ENCODE results near the gene USP28. TPM values are rescaled to one million over a fixed set of nuclear protein-coding genes. Genes with fewer than 3 reads are reported as not detected.

USP28 gene
- total RNA-seq, 1 donor from 2014 or later, result 12.3 TPM

- peak in 1 of 2 donors; percentile 54 for DNase-seq (ENCODE audit: extremely low spot score in 2 of 2)
- no peak overlapping the region for H3K27ac ChIP-seq
- H3K4me3 ChIP-seq, result no peak overlapping the region
- intact Hi-C loops (cut with DNase I), result no loop called here
- TF ChIP-seq POLR2A (IDR thresholded peaks at IDR 0.05), result no peak
- TF ChIP-seq POLR2AphosphoS5 (IDR thresholded peaks at IDR 0.05; ENCODE audit: insufficient read depth in 1 of 2, low read depth in 1 of 2), result no peak
- TF ChIP-seq CTCF (IDR thresholded peaks at IDR 0.05), result no peak
- H3K9me3 ChIP-seq, result no peaks in the 10 kb centered on the region
- no peaks in the 10 kb centered on the region for H3K27me3 ChIP-seq
- no peaks in the 10 kb centered on the region for H3K36me3 ChIP-seq
- peaks cover 25% of the 10 kb centered on the region for H3K4me1 ChIP-seq
These were observed 2.3 kb upstream of the USP28 start for GRCh38 chr11:113877670-113878055.

GRCh38 chr11:113876798-113877669, 1.7 kb upstream of the USP28 start:
- intact Hi-C loops (cut with DNase I), result no loop called here
- no peaks in the 10 kb centered on the region for H3K27me3 ChIP-seq

GRCh38 chr11:113876074-113876797, 864 bp upstream of the USP28 start:
- intact Hi-C loops (cut with DNase I), result no loop called here
- H3K4me1 ChIP-seq, result peaks cover 32% of the 10 kb centered on the region
- peak in 1 of 2 donors; percentile 88 for DNase-seq (ENCODE audit: extremely low spot score in 2 of 2)
- H3K36me3 ChIP-seq, result no peaks in the 10 kb centered on the region
- H3K27ac ChIP-seq, result peak overlapping the region; percentile 89
- no peaks in the 10 kb centered on the region for H3K9me3 ChIP-seq
- peak overlapping the region; percentile 74 to 98 for H3K4me3 ChIP-seq
- no peak for TF ChIP-seq CTCF (IDR thresholded peaks at IDR 0.05)
- no peak for TF ChIP-seq POLR2AphosphoS5 (IDR thresholded peaks at IDR 0.05; ENCODE audit: insufficient read depth in 1 of 2, low read depth in 1 of 2)
- no peak for TF ChIP-seq POLR2A (IDR thresholded peaks at IDR 0.05)
- no peaks in the 10 kb centered on the region for H3K27me3 ChIP-seq

More at GRCh38 chr11:113876798-113877669, 1.7 kb upstream of the USP28 start:
- peak in 1 of 2 donors; percentile 83 for DNase-seq (ENCODE audit: extremely low spot score in 2 of 2)
- H3K9me3 ChIP-seq, result no peaks in the 10 kb centered on the region
- no peak for TF ChIP-seq CTCF (IDR thresholded peaks at IDR 0.05)
- TF ChIP-seq POLR2AphosphoS5 (IDR thresholded peaks at IDR 0.05; ENCODE audit: insufficient read depth in 1 of 2, low read depth in 1 of 2), result no peak
- no peak for TF ChIP-seq POLR2A (IDR thresholded peaks at IDR 0.05)
- H3K27ac ChIP-seq, result no peak overlapping the region
- no peaks in the 10 kb centered on the region for H3K36me3 ChIP-seq
- peaks cover 31% of the 10 kb centered on the region for H3K4me1 ChIP-seq
- H3K4me3 ChIP-seq, result no peak overlapping the region

- TF ChIP-seq CTCF (IDR thresholded peaks at IDR 0.05), result no peak
- Histone ChIP-seq H3K4me3 (peak overlapping the region; percentile 74 to 98), H3K27me3 (no peaks in the 10 kb centered on the region), H3K9me3 (no peaks in the 10 kb centered on the region), H3K4me1 (peaks cover 32% of the 10 kb centered on the region), H3K36me3 (no peaks in the 10 kb centered on the region), H3K27ac (peak overlapping the region; percentile 89)
- intact Hi-C loops (cut with DNase I), result no loop called here
- no peak for DNase-seq (ENCODE audit: extremely low spot score in 2 of 2)
These were observed 665 bp downstream of the USP28 start for GRCh38 chr11:113874581-113875233.

All from vagina (tissue), 2 donors.